Neural crest cell (in vitro differentiated cells): ENCODE data around the gene PIEZO2. TPM values are rescaled to one million over a fixed set of nuclear protein-coding genes. Genes with fewer than 3 reads are reported as not detected.
"Not testable (repeated sequence)": the region's sequence is repeated elsewhere in the genome, so short reads cannot be mapped to it uniquely, and the experiment has no call there.

Experiments
- DNase-seq: peaks from one replicate; pipeline ENCODE4 v3.0.0; 2021; ENCODE audit warnings: low read depth, mixed read lengths, low spot score
- H3K27ac Mint-ChIP-seq: one replicate; pipeline ENCODE4 v1.8.0; 2021; ENCODE audit warnings: mild to moderate bottlenecking, mixed read lengths; ENCODE audit not compliant: unreplicated experiment
- H3K27me3 Mint-ChIP-seq: 2 replicates; pipeline ENCODE4 v1.8.0; 2021; ENCODE audit warnings: low read depth, mild to moderate bottlenecking, mixed read lengths
- H3K36me3 Mint-ChIP-seq: 2 replicates; pipeline ENCODE4 v1.8.0; 2021; ENCODE audit warnings: low read depth, mild to moderate bottlenecking, mixed read lengths
- H3K4me1 Mint-ChIP-seq: 2 replicates; pipeline ENCODE4 v1.8.0; 2021; ENCODE audit warnings: mixed read lengths
- H3K4me3 Mint-ChIP-seq: one replicate; pipeline ENCODE4 v1.8.0; 2021; ENCODE audit warnings: mild to moderate bottlenecking, mixed read lengths
- H3K9me3 Mint-ChIP-seq: 2 replicates; pipeline ENCODE4 v1.8.0; 2021; ENCODE audit warnings: mixed read lengths
- total RNA-seq: library from RNA; stranded (reverse); gene quantifications from 2 replicates; pipeline ENCODE4 v1.2.1, GENCODE V29; 2021
- TF ChIP-seq, protein P1 (sequence below): fragments of 200-600 bp; sonication (generic); conservative IDR thresholded peaks from 2 replicates; pipeline ENCODE4 v1.5.0; 2021; ENCODE audit warnings: antibody characterized with exemption, mild to moderate bottlenecking

PIEZO2 gene
- total RNA-seq, 1 donor from 2014 or later, result 15.5 TPM

- TF ChIP-seq, protein P1, sequence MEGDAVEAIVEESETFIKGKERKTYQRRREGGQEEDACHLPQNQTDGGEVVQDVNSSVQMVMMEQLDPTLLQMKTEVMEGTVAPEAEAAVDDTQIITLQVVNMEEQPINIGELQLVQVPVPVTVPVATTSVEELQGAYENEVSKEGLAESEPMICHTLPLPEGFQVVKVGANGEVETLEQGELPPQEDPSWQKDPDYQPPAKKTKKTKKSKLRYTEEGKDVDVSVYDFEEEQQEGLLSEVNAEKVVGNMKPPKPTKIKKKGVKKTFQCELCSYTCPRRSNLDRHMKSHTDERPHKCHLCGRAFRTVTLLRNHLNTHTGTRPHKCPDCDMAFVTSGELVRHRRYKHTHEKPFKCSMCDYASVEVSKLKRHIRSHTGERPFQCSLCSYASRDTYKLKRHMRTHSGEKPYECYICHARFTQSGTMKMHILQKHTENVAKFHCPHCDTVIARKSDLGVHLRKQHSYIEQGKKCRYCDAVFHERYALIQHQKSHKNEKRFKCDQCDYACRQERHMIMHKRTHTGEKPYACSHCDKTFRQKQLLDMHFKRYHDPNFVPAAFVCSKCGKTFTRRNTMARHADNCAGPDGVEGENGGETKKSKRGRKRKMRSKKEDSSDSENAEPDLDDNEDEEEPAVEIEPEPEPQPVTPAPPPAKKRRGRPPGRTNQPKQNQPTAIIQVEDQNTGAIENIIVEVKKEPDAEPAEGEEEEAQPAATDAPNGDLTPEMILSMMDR, result no peak
- Mint-ChIP-seq H3K36me3 (peaks cover 10% of the 10 kb centered on the region), H3K27me3 (peaks cover 30% of the 10 kb centered on the region), H3K27ac (no peak overlapping the region), H3K9me3 (no peaks in the 10 kb centered on the region), H3K4me1 (peaks cover 24% of the 10 kb centered on the region), H3K4me3 (peak overlapping the region; percentile 24)
- DNase-seq, result no peak
Measured at GRCh38 chr18:11145413-11146191, 3.8 kb downstream of the PIEZO2 start.

GRCh38 chr18:11137400-11137799 is 12.0 kb downstream of the PIEZO2 start:
- Mint-ChIP-seq H3K27ac (no peak overlapping the region), H3K36me3 (peaks cover 16% of the 10 kb centered on the region), H3K9me3 (peaks cover 7% of the 10 kb centered on the region), H3K4me3 (no peak overlapping the region), H3K27me3 (no peaks in the 10 kb centered on the region), H3K4me1 (peaks cover 12% of the 10 kb centered on the region)
- TF ChIP-seq, protein P1, result no peak
- DNase-seq, result no peak

- Mint-ChIP-seq H3K27ac (peak overlapping the region; percentile 90), H3K27me3 (no peaks in the 10 kb centered on the region), H3K4me3 (no peak overlapping the region), H3K36me3 (peaks cover 22% of the 10 kb centered on the region), H3K4me1 (peaks cover 12% of the 10 kb centered on the region), H3K9me3 (peaks cover 10% of the 10 kb centered on the region)
- DNase-seq, result no peak
- TF ChIP-seq, protein P1, result no peak
Measured at GRCh38 chr18:11136241-11136640, 13.1 kb downstream of the PIEZO2 start.

- TF ChIP-seq, protein P1, result no peak
- no peak overlapping the region for H3K4me3 Mint-ChIP-seq
- no peaks in the 10 kb centered on the region for H3K27me3 Mint-ChIP-seq
- peaks cover 12% of the 10 kb centered on the region for H3K9me3 Mint-ChIP-seq
- peaks cover 12% of the 10 kb centered on the region for H3K4me1 Mint-ChIP-seq
- DNase-seq, result no peak
- peaks cover 20% of the 10 kb centered on the region for H3K36me3 Mint-ChIP-seq
- H3K27ac Mint-ChIP-seq, result no peak overlapping the region
Measured at GRCh38 chr18:11134940-11135339, 14.4 kb downstream of the PIEZO2 start.

DNA sequence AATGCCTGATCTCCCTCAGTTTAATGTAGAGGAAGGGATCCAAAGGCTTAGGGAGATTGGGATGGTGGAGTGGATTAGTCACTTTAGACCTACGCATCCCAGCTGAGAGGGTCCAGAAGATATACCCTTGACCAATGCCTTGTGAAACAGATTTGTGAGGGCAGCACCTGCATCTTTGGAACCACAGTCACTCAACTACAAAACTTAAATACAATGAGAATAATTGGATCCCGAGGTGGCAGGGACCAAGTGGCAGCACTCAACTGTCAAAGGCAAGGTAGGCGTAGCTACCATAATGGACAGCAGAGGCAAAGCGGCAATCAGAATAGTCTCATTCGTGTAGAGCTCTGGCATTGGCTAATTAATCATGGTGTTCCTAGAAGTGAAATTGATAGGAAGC is 20.3 kb downstream of the PIEZO2 start:
- not testable (repeated sequence) for DNase-seq, H3K4me3 Mint-ChIP-seq, H3K27me3 Mint-ChIP-seq, H3K4me1 Mint-ChIP-seq, H3K27ac Mint-ChIP-seq
- Mint-ChIP-seq H3K9me3 (peaks cover 19% of the 10 kb centered on the region), H3K36me3 (peaks cover 30% of the 10 kb centered on the region)
